ENCODE data around the gene SYT5. TPM values are rescaled to one million over a fixed set of nuclear protein-coding genes. Genes with fewer than 3 reads are reported as not detected.

The SYT5 gene
- total and polyA plus RNA-seq, 2 donors (not counting 1 experiment from before 2014, with no cell fraction given): 0.27 to 0.94 TPM

DNA sequence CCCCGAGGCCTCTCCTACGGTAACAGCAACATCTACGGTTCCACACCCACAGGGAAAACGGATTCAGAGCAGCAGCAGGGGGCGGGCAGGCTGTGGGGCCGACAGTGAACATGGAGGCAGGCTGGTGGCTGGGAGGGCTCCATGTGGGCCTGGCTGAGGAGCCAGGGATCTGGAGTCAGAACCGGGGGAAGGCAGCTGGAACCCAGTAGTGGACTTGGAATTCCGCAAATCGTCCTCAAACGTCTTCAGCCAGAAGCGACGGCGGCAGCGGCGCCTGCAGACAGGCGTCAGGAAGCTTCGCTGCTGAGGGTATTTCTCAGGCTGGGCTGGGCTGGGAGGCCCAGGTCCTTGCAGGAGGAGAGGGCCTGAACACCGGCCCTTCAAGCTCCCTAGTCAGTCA is 46.7 kb upstream of the SYT5 start:
- Histone ChIP-seq H3K79me2 (ENCODE audit: control insufficient read depth, insufficient read depth, low read length) (no peaks in the 10 kb centered on the region), H3K4me3 (ENCODE audit: control extremely low read depth in 1 of 5, extremely low read depth in 1 of 5, insufficient read depth in 1 of 5, low read depth in 2 of 5, low read length in 4 of 5) (no peak overlapping the region), H3K9me3 (ENCODE audit: control extremely low read depth in 1 of 3, control insufficient read depth in 2 of 3, insufficient read depth in 1 of 3, low read length in 2 of 3) (no peaks in the 10 kb centered on the region), H3K27me3 (replicated peaks in 1 of 4; ENCODE audit: control extremely low read depth in 1 of 4, control insufficient read depth in 3 of 4, insufficient read depth in 4 of 4, low read length in 3 of 4) (no peaks in the 10 kb centered on the region), H4K20me1 (ENCODE audit: control insufficient read depth, insufficient read depth, low read length, poor library complexity, severe bottlenecking) (peaks cover 57% of the 10 kb centered on the region), H3K4me1 (ENCODE audit: control insufficient read depth in 2 of 2, insufficient read depth in 2 of 2, low read length in 2 of 2) (no peaks in the 10 kb centered on the region), H3K36me3 (replicated peaks in 1 of 2; ENCODE audit: control extremely low read depth in 1 of 2, control insufficient read depth in 1 of 2, extremely low read depth in 1 of 2, insufficient read depth in 2 of 2, low read length in 1 of 2) (peaks cover 0 to 56% of the 10 kb centered on the region in 2 experiments), H2AFZ (ENCODE audit: insufficient read depth, low read depth, low read length, poor library complexity, severe bottlenecking) (no peak overlapping the region), H3K9ac (ENCODE audit: low read length) (no peak overlapping the region), H3K4me2 (replicated peaks; ENCODE audit: low read depth, low read length, poor library complexity, severe bottlenecking) (no peak overlapping the region), H3K27ac (ENCODE audit: low read length in 2 of 2) (no peak overlapping the region)
- ATAC-seq (ENCODE audit: low read depth) (no peak), DNase-seq (no peak)
- TF ChIP-seq, protein P1, sequence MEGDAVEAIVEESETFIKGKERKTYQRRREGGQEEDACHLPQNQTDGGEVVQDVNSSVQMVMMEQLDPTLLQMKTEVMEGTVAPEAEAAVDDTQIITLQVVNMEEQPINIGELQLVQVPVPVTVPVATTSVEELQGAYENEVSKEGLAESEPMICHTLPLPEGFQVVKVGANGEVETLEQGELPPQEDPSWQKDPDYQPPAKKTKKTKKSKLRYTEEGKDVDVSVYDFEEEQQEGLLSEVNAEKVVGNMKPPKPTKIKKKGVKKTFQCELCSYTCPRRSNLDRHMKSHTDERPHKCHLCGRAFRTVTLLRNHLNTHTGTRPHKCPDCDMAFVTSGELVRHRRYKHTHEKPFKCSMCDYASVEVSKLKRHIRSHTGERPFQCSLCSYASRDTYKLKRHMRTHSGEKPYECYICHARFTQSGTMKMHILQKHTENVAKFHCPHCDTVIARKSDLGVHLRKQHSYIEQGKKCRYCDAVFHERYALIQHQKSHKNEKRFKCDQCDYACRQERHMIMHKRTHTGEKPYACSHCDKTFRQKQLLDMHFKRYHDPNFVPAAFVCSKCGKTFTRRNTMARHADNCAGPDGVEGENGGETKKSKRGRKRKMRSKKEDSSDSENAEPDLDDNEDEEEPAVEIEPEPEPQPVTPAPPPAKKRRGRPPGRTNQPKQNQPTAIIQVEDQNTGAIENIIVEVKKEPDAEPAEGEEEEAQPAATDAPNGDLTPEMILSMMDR (IDR thresholded peaks at IDR 0.05): no peak
- no peak for TF ChIP-seq EZH2 (IDR thresholded peaks at IDR 0.05; ENCODE audit: borderline replicate concordance, insufficient read depth, low read depth, low read length, poor library complexity, severe bottlenecking)
- POLR2A ChIA-PET: no interaction called here
- 90% methylated on average over 18 of the region's 18 CpGs for WGBS (ENCODE audit: insufficient coverage)
- intact Hi-C loops (cut with micrococcal nuclease): no loop called here
- CTCF ChIA-PET: no interaction called here
- H3K27ac Mint-ChIP-seq: no peak overlapping the region
- no peak overlapping the region for H3K4me3 Mint-ChIP-seq
- H3K9me3 Mint-ChIP-seq (ENCODE audit: insufficient read depth): no peaks in the 10 kb centered on the region
- no peaks in the 10 kb centered on the region for H3K27me3 Mint-ChIP-seq
- H3K4me1 Mint-ChIP-seq: peaks cover 3% of the 10 kb centered on the region

DNA sequence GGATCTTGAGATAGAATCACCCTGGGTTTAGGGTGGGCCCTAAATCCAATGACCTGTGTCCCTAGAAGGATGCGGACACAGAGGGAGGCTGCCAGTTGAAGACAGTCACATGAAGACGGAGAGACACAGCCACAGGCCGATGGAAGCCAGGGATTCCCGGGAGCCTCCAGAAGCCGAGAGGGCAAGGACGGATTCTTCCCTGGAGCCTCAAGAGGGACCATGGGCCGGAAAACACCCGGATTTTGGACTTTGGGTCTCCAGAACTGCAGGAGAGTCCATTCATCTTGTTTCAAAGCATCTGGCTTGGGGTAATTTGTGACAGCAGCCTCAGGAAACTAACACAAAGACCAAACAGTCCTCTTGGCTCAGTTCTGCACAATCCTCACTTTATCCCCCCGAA is 46.2 kb upstream of the SYT5 start:
- intact Hi-C loops (cut with micrococcal nuclease): no loop called here
- ChIA-PET CTCF (no interaction called here), POLR2A (no interaction called here)
- no peak overlapping the region for H3K9ac ChIP-seq (ENCODE audit: low read length)
- H3K9me3 ChIP-seq (ENCODE audit: control extremely low read depth in 1 of 3, control insufficient read depth in 2 of 3, insufficient read depth in 1 of 3, low read length in 2 of 3): no peaks in the 10 kb centered on the region
- ATAC-seq (ENCODE audit: low read depth): no peak
- H3K4me1 ChIP-seq (ENCODE audit: control insufficient read depth in 2 of 2, insufficient read depth in 2 of 2, low read length in 2 of 2): no peaks in the 10 kb centered on the region
- Mint-ChIP-seq H3K27me3 (no peaks in the 10 kb centered on the region), H3K27ac (no peak overlapping the region), H3K4me1 (peaks cover 3% of the 10 kb centered on the region), H3K4me3 (no peak overlapping the region), H3K9me3 (ENCODE audit: insufficient read depth) (no peaks in the 10 kb centered on the region)
- peaks cover 0 to 51% of the 10 kb centered on the region in 2 experiments for H3K36me3 ChIP-seq (replicated peaks in 1 of 2; ENCODE audit: control extremely low read depth in 1 of 2, control insufficient read depth in 1 of 2, extremely low read depth in 1 of 2, insufficient read depth in 2 of 2, low read length in 1 of 2)
- no peak overlapping the region for H2AFZ ChIP-seq (ENCODE audit: insufficient read depth, low read depth, low read length, poor library complexity, severe bottlenecking)
- no peak for DNase-seq
- no peaks in the 10 kb centered on the region for H3K27me3 ChIP-seq (replicated peaks in 1 of 4; ENCODE audit: control extremely low read depth in 1 of 4, control insufficient read depth in 3 of 4, insufficient read depth in 4 of 4, low read length in 3 of 4)
- peaks cover 51% of the 10 kb centered on the region for H4K20me1 ChIP-seq (ENCODE audit: control insufficient read depth, insufficient read depth, low read length, poor library complexity, severe bottlenecking)
- WGBS (ENCODE audit: insufficient coverage): 88% methylated on average over 9 of the region's 9 CpGs
- H3K4me3 ChIP-seq (ENCODE audit: control extremely low read depth in 1 of 5, extremely low read depth in 1 of 5, insufficient read depth in 1 of 5, low read depth in 2 of 5, low read length in 4 of 5): no peak overlapping the region
- H3K79me2 ChIP-seq (ENCODE audit: control insufficient read depth, insufficient read depth, low read length): no peaks in the 10 kb centered on the region
- H3K27ac ChIP-seq (ENCODE audit: low read length in 2 of 2): no peak overlapping the region
- no peak overlapping the region for H3K4me2 ChIP-seq (replicated peaks; ENCODE audit: low read depth, low read length, poor library complexity, severe bottlenecking)
- TF ChIP-seq EZH2 (IDR thresholded peaks at IDR 0.05; ENCODE audit: borderline replicate concordance, insufficient read depth, low read depth, low read length, poor library complexity, severe bottlenecking): no peak
- TF ChIP-seq, protein P1 (IDR thresholded peaks at IDR 0.05): no peak

All from B cell (primary cell).